Stimulated activated CD4-positive, alpha-beta T cell treated with anti-CD3 and anti-CD28 coated beads, TNF-alpha, amount 100 ng/mL, for 1 hour (primary cell): ENCODE results near the gene FAM171A2.
"Not testable (repeated sequence)": the region's sequence is repeated elsewhere in the genome, so short reads cannot be mapped to it uniquely, and the experiment has no call there.

Experiments used
- DNase-seq, 3 donors: peaks; one replicate each; pipeline ENCODE4 v3.0.0-alpha.2; 2020; ENCODE audit warnings: low read depth in 3 of 3, low spot score in 1 of 3

FAM171A2 gene

GRCh38 chr17:44383861-44384260 lies 20.2 kb upstream of the FAM171A2 start:
- DNase-seq = no peak

- no peak for DNase-seq
Observed at GRCh38 chr17:44383363-44383762, 19.7 kb upstream of the FAM171A2 start.

DNA sequence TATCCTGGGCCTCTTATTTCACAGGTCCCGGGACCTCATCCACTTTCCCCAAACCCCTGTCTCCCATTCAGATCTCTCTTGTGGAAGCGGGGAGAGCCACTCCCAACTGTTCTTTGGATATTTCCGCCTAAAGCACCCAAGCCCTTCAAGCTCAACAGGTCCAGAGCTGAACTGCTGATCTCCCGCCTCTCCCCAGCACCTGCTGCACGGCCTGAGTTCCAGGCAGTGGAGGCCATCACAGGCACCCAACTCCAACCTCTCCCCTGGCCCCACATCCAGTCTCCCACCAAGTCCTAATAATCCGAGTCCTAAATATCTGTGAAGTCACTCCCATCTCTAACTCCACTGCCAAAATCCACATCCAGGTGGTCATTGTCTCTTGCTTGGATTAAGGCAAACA lies 19.3 kb upstream of the FAM171A2 start:
- no peak for DNase-seq

DNA sequence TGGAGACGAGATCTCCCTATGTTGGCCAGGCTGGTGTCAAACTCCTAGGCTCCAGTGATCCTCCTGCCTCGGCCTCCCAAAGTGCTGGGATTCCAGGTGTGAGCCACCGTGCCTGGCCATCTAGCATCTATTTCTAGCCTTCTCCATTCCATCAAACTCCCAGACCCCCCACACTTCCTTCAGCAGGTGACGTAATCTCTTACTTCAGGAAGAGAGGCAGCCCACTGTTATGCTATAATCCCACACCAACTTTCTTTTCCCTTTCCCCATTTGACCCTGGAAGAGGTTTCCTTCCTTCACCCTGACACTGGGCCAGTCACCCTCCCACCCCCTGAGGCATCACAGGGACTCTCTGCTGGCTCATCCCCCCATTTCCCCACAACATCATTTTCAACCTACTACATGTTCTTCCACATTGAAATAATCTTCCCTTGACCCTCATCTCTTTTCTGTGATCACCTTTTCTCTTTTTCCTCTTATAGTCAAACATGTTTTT lies 18.2 kb upstream of the FAM171A2 start:
- no peak for DNase-seq

- DNase-seq = no peak
Observed at GRCh38 chr17:44380767-44381166, 17.1 kb upstream of the FAM171A2 start.

- no peak for DNase-seq
Observed at GRCh38 chr17:44379887-44380286, 16.2 kb upstream of the FAM171A2 start.

DNA sequence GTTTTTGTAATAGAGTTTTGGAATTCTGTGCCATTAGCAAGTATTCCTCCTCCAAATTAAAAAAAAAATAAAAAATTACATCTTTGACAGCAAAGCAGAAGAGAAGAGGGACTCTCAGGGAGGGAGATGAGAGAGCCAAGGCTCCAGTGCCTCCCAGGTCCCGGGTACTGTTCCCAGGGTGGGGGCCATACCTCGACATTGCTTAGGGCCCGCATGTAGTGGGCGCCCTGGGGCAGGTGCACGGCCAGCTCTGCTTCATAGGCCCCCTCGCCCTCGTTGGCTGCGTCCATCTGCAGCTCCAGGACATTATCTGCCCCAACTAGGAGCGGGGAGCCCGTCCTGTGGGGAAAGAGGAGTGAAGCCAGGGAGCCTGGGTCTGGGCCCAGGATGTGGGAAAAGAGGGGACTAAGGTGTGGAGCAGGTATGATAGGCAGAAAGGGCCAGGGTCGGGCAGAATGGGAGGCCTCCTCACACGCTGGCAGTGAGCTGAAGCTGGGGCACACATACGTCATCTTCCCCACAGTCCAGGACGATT lies 14.6 kb upstream of the FAM171A2 start:
- no peak for DNase-seq

- no peak for DNase-seq
Observed at GRCh38 chr17:44376779-44377178, 13.1 kb upstream of the FAM171A2 start.

DNA sequence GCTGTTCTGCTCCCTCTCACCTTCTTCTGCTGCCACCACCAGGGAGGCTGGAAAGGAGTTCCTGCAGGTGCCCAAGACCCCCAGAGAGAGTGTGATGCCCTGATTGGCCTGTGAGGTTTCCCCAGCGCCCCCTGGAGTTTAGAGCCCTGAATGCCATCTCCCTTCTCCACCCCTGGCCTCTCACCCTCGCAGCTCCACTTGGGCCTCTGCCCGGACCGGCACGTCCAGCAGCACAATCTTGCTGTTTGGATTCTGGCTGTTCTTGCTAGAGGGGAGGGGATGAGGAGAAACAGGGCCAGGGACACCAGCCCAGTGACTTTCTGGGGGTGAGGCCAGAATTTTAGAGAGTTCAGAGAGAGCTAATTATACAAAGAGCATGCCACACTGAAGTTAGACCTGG lies 12.5 kb upstream of the FAM171A2 start:
- DNase-seq = no peak

DNA sequence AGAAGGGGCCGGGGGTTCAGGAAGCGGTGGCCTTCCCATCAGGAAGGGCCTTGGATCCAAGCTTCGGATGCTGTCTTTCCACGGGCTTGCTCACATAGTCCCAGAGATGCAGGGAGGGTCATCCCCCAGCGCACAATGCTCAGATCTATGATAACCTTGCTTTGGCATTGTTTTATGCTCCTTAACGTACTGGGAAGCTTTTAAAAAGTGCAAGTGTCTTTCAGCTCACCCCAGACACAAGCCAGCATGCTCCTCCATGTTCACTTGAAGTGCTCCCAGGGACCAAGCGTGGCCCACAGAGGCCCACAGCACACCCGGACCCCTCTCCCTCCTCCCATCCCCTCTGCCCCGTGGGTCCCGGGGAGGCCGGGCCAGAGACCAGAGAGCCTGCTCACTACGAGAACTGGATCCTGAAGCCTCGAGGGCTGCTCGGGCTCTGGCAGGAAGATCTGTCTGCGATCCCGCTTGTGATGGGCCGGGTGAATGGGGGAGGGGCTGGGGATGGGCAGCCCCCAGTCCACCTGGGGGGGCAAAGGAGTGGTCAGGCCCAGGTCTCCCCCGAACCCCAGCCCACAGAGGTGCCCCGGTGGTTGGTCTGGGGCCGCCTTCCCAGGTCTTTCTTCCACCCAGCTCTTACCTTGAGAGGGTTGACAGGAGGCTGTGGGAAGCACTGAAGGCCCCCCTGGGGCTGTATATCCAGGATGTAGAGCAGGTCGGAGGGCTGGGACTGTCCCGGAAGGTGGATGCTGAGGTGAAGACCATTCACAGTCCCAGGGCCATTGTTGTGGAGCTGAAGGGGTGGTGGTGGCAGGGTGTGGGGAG lies 11.8 kb upstream of the FAM171A2 start:
- DNase-seq = no peak

DNA sequence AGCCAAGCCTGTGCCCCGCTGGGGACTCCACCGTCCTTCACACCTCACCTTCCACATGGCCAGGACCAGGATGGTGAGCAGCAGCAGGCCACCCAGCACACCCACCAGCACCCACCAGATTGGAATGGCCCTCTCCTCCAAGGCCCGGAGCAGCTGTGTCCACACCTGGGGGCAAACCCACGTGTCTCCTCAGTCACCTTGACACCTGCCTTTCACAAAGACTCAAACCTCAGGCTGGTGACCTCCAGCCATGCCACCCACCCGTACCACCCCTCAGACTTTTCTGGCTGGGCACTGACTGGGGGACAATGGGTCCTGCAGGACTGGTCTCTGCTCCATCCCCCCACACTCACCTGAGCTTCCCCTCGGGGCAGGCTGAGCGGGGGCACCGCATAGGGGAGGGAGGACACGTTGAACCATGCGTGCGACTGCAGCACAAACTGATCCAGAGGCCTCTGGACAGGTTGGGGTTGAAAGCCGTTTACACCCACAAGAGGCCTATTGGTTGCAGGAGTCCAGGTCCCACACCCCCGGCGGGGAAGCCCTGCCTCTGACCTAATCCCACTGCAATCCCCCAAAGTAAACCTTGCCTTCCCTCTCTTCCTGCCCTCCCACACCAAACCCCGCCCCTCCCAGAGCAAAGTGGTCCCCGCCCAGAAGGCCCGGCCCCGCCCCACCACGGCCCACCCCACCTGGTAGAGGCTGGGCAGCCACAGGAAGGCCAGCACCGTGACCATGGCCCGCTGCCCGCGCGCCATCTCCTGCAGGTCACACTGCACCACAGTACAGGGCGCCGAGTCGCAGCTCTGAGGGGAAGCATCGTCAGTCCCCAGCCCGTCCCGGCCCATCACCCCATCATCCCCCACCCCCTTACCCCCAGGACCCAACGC lies 10.9 kb upstream of the FAM171A2 start:
- no peak for DNase-seq

GRCh38 chr17:44372036-44372435 lies 8.4 kb upstream of the FAM171A2 start:
- DNase-seq = no peak

- DNase-seq = not testable (repeated sequence)
Observed at GRCh38 chr17:44369414-44370023, 5.9 kb upstream of the FAM171A2 start.

DNA sequence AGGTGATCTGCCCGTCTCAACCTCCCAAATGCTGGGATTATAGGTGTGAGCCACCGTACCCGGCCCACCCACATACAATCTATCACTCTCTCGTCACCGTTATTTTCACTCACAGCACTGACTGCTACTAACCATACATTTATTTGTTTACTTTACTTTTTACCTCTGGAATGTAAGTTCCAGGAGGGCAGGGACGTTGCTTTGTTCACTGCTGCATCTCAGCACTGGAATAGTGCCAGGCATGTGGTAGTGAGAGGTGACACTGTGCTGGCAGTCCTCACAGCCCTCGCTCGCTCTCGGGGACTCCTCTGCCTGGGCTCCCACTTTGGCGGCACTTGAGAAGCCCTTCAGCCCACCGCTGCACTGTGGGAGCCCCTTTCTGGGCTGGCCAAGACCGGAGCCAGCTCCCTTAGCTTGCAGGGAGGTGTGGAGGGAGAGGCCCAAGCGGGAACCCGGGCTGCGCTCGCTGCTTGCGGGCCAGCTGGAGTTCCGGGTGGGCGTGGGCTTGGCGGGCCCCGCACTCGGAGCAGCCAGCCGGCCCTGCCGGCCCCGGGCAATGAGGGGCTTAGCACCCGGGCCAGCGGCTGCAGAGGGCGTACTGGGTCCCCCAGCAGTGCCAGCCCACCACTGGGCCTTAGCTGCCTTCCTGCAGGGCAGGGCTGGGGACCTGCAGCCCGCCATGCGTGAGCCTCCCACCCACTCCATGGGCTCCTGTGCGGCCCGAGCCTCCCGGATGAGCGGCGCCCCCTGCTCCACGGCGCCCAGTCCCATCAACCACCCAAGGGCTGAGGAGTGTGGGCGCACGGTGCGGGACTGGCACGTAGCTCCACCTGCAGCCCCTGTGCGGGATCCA lies 5.0 kb upstream of the FAM171A2 start:
- DNase-seq = not testable (repeated sequence)

DNA sequence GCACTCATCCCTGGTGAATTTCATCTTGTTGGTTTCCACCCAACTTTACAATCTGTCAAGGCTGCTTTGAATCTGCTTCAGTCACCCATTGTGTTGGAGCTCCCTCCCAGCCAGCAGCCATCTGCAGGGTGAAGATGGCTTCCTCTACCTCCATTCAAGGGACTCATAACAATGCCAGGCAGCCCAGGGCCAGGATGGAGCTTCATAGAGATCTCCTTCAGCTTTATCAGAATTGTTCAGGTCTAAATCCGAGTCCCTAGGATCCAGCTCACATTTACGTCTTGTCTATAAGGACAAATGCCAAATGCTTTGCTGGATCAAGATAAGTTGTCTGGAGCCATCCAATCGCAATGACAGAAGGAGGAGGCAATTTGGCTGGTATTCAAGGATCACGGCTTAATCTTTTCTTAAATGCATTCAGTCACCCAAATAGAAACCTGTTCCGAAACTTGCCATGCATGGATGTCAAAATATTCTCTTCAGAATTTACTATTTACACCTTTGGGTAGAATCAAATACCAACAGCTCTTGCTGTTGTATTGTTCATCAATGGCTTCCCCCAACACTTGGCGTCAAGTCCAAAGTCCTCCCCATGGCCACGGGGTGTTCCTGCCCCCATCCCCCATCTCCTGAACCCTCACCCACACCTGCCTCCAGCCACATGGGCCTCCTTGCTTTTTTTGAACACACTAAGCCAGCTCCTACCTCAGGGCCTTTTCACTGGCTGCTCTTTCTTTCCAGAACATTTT lies 3.8 kb upstream of the FAM171A2 start:
- no peak for DNase-seq

DNA sequence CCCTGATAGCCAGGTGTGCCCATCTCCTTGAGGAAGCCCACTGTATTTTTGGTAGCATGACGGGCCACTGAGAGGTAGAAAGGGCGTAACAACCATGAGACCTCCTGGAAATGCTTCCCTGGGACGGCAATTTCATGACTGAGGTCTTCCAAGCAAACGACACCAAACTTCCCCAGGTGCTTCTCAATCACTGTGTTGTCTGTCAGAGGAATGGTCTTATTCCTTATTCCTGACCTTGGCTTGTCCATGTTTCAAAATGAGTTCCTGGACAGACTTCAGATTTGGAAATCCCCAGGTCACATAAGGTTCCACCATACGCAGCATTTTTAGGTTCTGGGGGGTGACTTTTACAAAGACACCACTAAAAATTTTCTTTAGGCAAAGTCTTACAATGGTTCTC lies 1.4 kb upstream of the FAM171A2 start:
- not testable (repeated sequence) for DNase-seq

DNA sequence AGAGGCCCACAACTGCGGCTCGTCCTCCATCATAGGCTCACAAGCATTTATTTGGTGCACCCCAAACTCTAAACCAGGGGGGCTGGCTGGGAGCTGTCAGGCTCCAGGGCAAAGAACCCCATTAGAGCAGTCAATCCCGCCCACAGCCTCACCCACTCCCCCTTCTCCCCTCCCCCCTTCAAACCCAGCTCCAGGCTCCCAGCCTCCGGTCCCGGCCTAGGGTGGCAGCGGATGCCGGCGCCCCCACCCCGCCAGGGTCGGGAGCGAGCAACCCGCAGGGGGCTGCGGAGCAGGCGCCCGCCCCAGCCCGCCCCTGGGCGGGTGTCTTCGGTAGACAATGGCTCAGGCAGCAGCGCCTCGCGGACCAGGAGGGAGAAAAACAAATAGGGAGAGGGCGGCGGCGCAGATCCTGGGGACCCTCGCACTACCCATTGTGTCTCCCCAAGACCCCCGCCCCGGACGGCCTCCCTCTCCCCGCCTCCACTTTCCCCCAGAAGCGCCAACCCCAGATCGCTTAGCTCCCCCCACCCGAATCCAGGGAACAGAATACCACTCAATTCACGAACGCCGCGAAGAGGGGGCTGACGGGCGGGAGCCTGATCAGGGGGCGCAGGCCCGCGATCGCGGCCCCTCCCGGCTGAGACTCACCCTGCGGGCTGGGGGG lies 572 bp downstream of the FAM171A2 start:
- no peak for DNase-seq

DNA sequence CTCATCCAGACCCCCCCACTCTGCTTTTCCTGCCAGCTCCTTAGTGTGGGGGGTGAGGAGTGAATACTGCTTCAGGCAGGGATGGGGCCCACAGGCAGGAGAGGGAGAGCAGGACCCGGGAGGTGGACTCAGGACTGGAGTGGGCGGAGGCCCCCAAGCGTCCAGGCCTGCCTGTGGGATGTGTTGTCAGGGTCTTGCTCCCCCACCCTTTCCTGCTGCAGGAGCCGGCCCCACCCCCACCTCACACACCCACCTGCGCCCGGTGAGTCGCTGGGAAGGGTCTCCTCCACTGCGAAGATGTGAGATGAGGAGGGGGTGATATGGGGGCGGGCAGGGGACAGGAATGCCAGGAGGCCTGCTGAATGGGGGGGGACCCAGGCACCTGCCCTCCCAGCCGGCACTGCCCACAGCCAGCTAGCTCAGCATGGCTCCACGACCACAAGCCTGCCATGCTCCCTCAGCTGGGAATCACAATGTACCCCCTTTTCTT lies 1.1 kb downstream of the FAM171A2 start:
- DNase-seq = no peak
